Measurements from ENCODE around the gene SERPINE3.

Gene SERPINE3

GRCh38 chr13:51321836-51322235, 17.7 kb upstream of the SERPINE3 start:
- no peak for TF ChIP-seq POLR2A (IDR thresholded peaks at IDR 0.05; ENCODE audit: low read length)
- TF ChIP-seq GATA1 (IDR thresholded peaks at IDR 0.05; ENCODE audit: low read depth, low read length): no peak
- no peak for DNase-seq

GRCh38 chr13:51322826-51323225, 16.7 kb upstream of the SERPINE3 start:
- TF ChIP-seq GATA1 (IDR thresholded peaks at IDR 0.05; ENCODE audit: low read depth, low read length): no peak
- TF ChIP-seq POLR2A (IDR thresholded peaks at IDR 0.05; ENCODE audit: low read length): no peak
- no peak for DNase-seq

GRCh38 chr13:51323824-51324511, 15.5 kb upstream of the SERPINE3 start:
- TF ChIP-seq POLR2A (IDR thresholded peaks at IDR 0.05; ENCODE audit: low read length): no peak
- no peak for TF ChIP-seq GATA1 (IDR thresholded peaks at IDR 0.05; ENCODE audit: low read depth, low read length)
- no peak for DNase-seq

- no peak for DNase-seq
- TF ChIP-seq GATA1 (IDR thresholded peaks at IDR 0.05; ENCODE audit: low read depth, low read length): no peak
- no peak for TF ChIP-seq POLR2A (IDR thresholded peaks at IDR 0.05; ENCODE audit: low read length)
Observed at GRCh38 chr13:51324714-51325420, 14.6 kb upstream of the SERPINE3 start.

- TF ChIP-seq GATA1 (IDR thresholded peaks at IDR 0.05; ENCODE audit: low read depth, low read length) (no peak), POLR2A (IDR thresholded peaks at IDR 0.05; ENCODE audit: low read length) (no peak)
- DNase-seq: no peak
Observed at GRCh38 chr13:51325837-51326236, 13.7 kb upstream of the SERPINE3 start.

- TF ChIP-seq GATA1 (IDR thresholded peaks at IDR 0.05; ENCODE audit: low read depth, low read length) (no peak), POLR2A (IDR thresholded peaks at IDR 0.05; ENCODE audit: low read length) (no peak)
- no peak for DNase-seq
Observed at GRCh38 chr13:51326777-51327176, 12.7 kb upstream of the SERPINE3 start.

- DNase-seq: no peak
- TF ChIP-seq GATA1 (IDR thresholded peaks at IDR 0.05; ENCODE audit: low read depth, low read length) (no peak), POLR2A (IDR thresholded peaks at IDR 0.05; ENCODE audit: low read length) (no peak)
Observed at GRCh38 chr13:51327961-51328360, 11.5 kb upstream of the SERPINE3 start.

- TF ChIP-seq GATA1 (IDR thresholded peaks at IDR 0.05; ENCODE audit: low read depth, low read length): no peak
- TF ChIP-seq POLR2A (IDR thresholded peaks at IDR 0.05; ENCODE audit: low read length): no peak
- DNase-seq: no peak
Observed at GRCh38 chr13:51328488-51328887, 11.0 kb upstream of the SERPINE3 start.

GRCh38 chr13:51329606-51330005, 9.9 kb upstream of the SERPINE3 start:
- DNase-seq: no peak
- no peak for TF ChIP-seq POLR2A (IDR thresholded peaks at IDR 0.05; ENCODE audit: low read length)
- no peak for TF ChIP-seq GATA1 (IDR thresholded peaks at IDR 0.05; ENCODE audit: low read depth, low read length)

GRCh38 chr13:51330791-51331190, 8.7 kb upstream of the SERPINE3 start:
- TF ChIP-seq POLR2A (IDR thresholded peaks at IDR 0.05; ENCODE audit: low read length): no peak
- TF ChIP-seq GATA1 (IDR thresholded peaks at IDR 0.05; ENCODE audit: low read depth, low read length): no peak
- DNase-seq: no peak

- no peak for DNase-seq
- no peak for TF ChIP-seq GATA1 (IDR thresholded peaks at IDR 0.05; ENCODE audit: low read depth, low read length)
- no peak for TF ChIP-seq POLR2A (IDR thresholded peaks at IDR 0.05; ENCODE audit: low read length)
Observed at GRCh38 chr13:51331354-51331861, 8.1 kb upstream of the SERPINE3 start.

GRCh38 chr13:51332566-51333361, 6.7 kb upstream of the SERPINE3 start:
- DNase-seq: no peak
- TF ChIP-seq GATA1 (IDR thresholded peaks at IDR 0.05; ENCODE audit: low read depth, low read length) (no peak), POLR2A (IDR thresholded peaks at IDR 0.05; ENCODE audit: low read length) (no peak)

- TF ChIP-seq POLR2A (IDR thresholded peaks at IDR 0.05; ENCODE audit: low read length): no peak
- TF ChIP-seq GATA1 (IDR thresholded peaks at IDR 0.05; ENCODE audit: low read depth, low read length): no peak
- no peak for DNase-seq
Observed at GRCh38 chr13:51333421-51333820, 6.1 kb upstream of the SERPINE3 start.

GRCh38 chr13:51333826-51334225, 5.7 kb upstream of the SERPINE3 start:
- no peak for TF ChIP-seq GATA1 (IDR thresholded peaks at IDR 0.05; ENCODE audit: low read depth, low read length)
- no peak for TF ChIP-seq POLR2A (IDR thresholded peaks at IDR 0.05; ENCODE audit: low read length)
- no peak for DNase-seq
